HUES6 (cell line): ENCODE results near the gene BOD1L1.

Experiments used
- H3K27ac ChIP-seq: 2 replicates; pipeline ENCODE4 v1.7.0; 2013; ENCODE audit warnings: low read depth, mild to moderate bottlenecking, low read length, inconsistent platforms
- H3K27me3 ChIP-seq: 2 replicates; pipeline ENCODE4 v1.6.1; 2013; ENCODE audit warnings: low read length; ENCODE audit not compliant: control insufficient read depth, insufficient read depth
- H3K36me3 ChIP-seq: 2 replicates; pipeline ENCODE4 v1.6.1; 2013; ENCODE audit warnings: low read length; ENCODE audit not compliant: control insufficient read depth, insufficient read depth
- H3K4me1 ChIP-seq: 2 replicates; pipeline ENCODE4 v1.6.1; 2013; ENCODE audit warnings: low read length; ENCODE audit not compliant: control insufficient read depth, insufficient read depth
- H3K4me3 ChIP-seq: 2 replicates; pipeline ENCODE4 v1.5.1; 2013; ENCODE audit warnings: low read depth, low read length
- H3K9ac ChIP-seq: one replicate; pipeline ENCODE4 v1.6.1; 2013; ENCODE audit warnings: mild to moderate bottlenecking, low read length
- H3K9me3 ChIP-seq: 2 replicates; pipeline ENCODE4 v1.6.1; 2013; ENCODE audit warnings: low read depth, low read length; ENCODE audit not compliant: control insufficient read depth, insufficient read depth

Gene BOD1L1

GRCh38 chr4:13617801-13618200, 9.7 kb downstream of the BOD1L1 start:
- peaks cover 58% of the 10 kb centered on the region for H3K36me3 ChIP-seq
- H3K9me3 ChIP-seq = no peaks in the 10 kb centered on the region
- peak overlapping the region; percentile 84; the same call in 1 of the 2 replicates for H3K27ac ChIP-seq
- H3K4me3 ChIP-seq = no peak overlapping the region
- no peaks in the 10 kb centered on the region for H3K27me3 ChIP-seq
- H3K9ac ChIP-seq = peak overlapping the region; percentile 23
- H3K4me1 ChIP-seq = peaks cover 24% of the 10 kb centered on the region

- Histone ChIP-seq H3K4me1 (peaks cover 24% of the 10 kb centered on the region), H3K27ac (no peak overlapping the region), H3K36me3 (peaks cover 68% of the 10 kb centered on the region), H3K9me3 (no peaks in the 10 kb centered on the region), H3K9ac (no peak overlapping the region), H3K27me3 (no peaks in the 10 kb centered on the region), H3K4me3 (no peak overlapping the region)
Observed at GRCh38 chr4:13616597-13616996, 10.9 kb downstream of the BOD1L1 start.

- peaks cover 16% of the 10 kb centered on the region for H3K4me1 ChIP-seq
- H3K4me3 ChIP-seq = no peak overlapping the region
- no peak overlapping the region for H3K9ac ChIP-seq
- peaks cover 82% of the 10 kb centered on the region for H3K36me3 ChIP-seq
- no peaks in the 10 kb centered on the region for H3K9me3 ChIP-seq
- no peaks in the 10 kb centered on the region for H3K27me3 ChIP-seq
- H3K27ac ChIP-seq = no peak overlapping the region
Observed at GRCh38 chr4:13615161-13615560, 12.4 kb downstream of the BOD1L1 start.

GRCh38 chr4:13612569-13612968, 15.0 kb downstream of the BOD1L1 start:
- no peaks in the 10 kb centered on the region for H3K9me3 ChIP-seq
- no peak overlapping the region for H3K27ac ChIP-seq
- H3K36me3 ChIP-seq = peaks cover 88% of the 10 kb centered on the region
- H3K27me3 ChIP-seq = no peaks in the 10 kb centered on the region
- H3K4me1 ChIP-seq = 0 out of 2 replicates have a peak, but pooled peaks cover 4% of the 10 kb centered on the region
- H3K4me3 ChIP-seq = no peak overlapping the region
- H3K9ac ChIP-seq = no peak overlapping the region

- Histone ChIP-seq H3K4me1 (no peaks in the 10 kb centered on the region), H3K9me3 (no peaks in the 10 kb centered on the region), H3K27me3 (no peaks in the 10 kb centered on the region), H3K36me3 (peaks cover 92% of the 10 kb centered on the region), H3K4me3 (no peak overlapping the region), H3K27ac (no peak overlapping the region), H3K9ac (no peak overlapping the region)
Observed at GRCh38 chr4:13611283-13611842, 16.2 kb downstream of the BOD1L1 start.

- H3K27ac ChIP-seq = no peak overlapping the region
- H3K27me3 ChIP-seq = no peaks in the 10 kb centered on the region
- H3K36me3 ChIP-seq = peaks cover 96% of the 10 kb centered on the region
- no peaks in the 10 kb centered on the region for H3K4me1 ChIP-seq
- no peak overlapping the region for H3K4me3 ChIP-seq
- H3K9me3 ChIP-seq = peaks cover 4% of the 10 kb centered on the region; the same call in 1 of the 2 replicates
- no peak overlapping the region for H3K9ac ChIP-seq
Observed at GRCh38 chr4:13605330-13605729, 22.2 kb downstream of the BOD1L1 start.

- Histone ChIP-seq H3K36me3 (peaks cover 98% of the 10 kb centered on the region), H3K27ac (no peak overlapping the region), H3K4me3 (no peak overlapping the region), H3K4me1 (no peaks in the 10 kb centered on the region), H3K27me3 (no peaks in the 10 kb centered on the region), H3K9ac (no peak overlapping the region), H3K9me3 (peaks cover 4% of the 10 kb centered on the region; the same call in 1 of the 2 replicates)
Observed at GRCh38 chr4:13601848-13602247, 25.7 kb downstream of the BOD1L1 start.

- no peaks in the 10 kb centered on the region for H3K4me1 ChIP-seq
- H3K9me3 ChIP-seq = peaks cover 4% of the 10 kb centered on the region; the same call in 1 of the 2 replicates
- H3K27ac ChIP-seq = no peak overlapping the region
- peaks cover 99% of the 10 kb centered on the region for H3K36me3 ChIP-seq
- H3K9ac ChIP-seq = no peak overlapping the region
- no peaks in the 10 kb centered on the region for H3K27me3 ChIP-seq
- no peak overlapping the region for H3K4me3 ChIP-seq
Observed at GRCh38 chr4:13601048-13601447, 26.5 kb downstream of the BOD1L1 start.

GRCh38 chr4:13599159-13599558, 28.4 kb downstream of the BOD1L1 start:
- Histone ChIP-seq H3K9ac (no peak overlapping the region), H3K9me3 (peaks cover 4% of the 10 kb centered on the region; the same call in 1 of the 2 replicates), H3K27ac (no peak overlapping the region), H3K4me1 (no peaks in the 10 kb centered on the region), H3K27me3 (no peaks in the 10 kb centered on the region), H3K36me3 (peaks cover 98% of the 10 kb centered on the region), H3K4me3 (no peak overlapping the region)

GRCh38 chr4:13597604-13598003, 29.9 kb downstream of the BOD1L1 start:
- Histone ChIP-seq H3K4me3 (no peak overlapping the region), H3K27ac (no peak overlapping the region), H3K9ac (no peak overlapping the region), H3K9me3 (peaks cover 4% of the 10 kb centered on the region; the same call in 1 of the 2 replicates), H3K36me3 (peaks cover 97% of the 10 kb centered on the region), H3K4me1 (no peaks in the 10 kb centered on the region), H3K27me3 (no peaks in the 10 kb centered on the region)

- no peak overlapping the region for H3K27ac ChIP-seq
- no peak overlapping the region for H3K9ac ChIP-seq
- no peaks in the 10 kb centered on the region for H3K4me1 ChIP-seq
- no peak overlapping the region for H3K4me3 ChIP-seq
- peaks cover 93% of the 10 kb centered on the region for H3K36me3 ChIP-seq
- no peaks in the 10 kb centered on the region for H3K27me3 ChIP-seq
- H3K9me3 ChIP-seq = peaks cover 4% of the 10 kb centered on the region; the same call in 1 of the 2 replicates
Observed at GRCh38 chr4:13597141-13597540, 30.4 kb downstream of the BOD1L1 start.
